HK-2 (cell line): Measurements from ENCODE around the gene MAP3K3.

Experiments
- DNase-seq: peaks from one replicate; pipeline ENCODE4 v3.0.0-alpha.2; 2018; ENCODE audit not compliant: unreplicated experiment

Gene MAP3K3

GRCh38 chr17:63652106-63652505, 29.9 kb downstream of the MAP3K3 start:
- DNase-seq = no peak

DNA sequence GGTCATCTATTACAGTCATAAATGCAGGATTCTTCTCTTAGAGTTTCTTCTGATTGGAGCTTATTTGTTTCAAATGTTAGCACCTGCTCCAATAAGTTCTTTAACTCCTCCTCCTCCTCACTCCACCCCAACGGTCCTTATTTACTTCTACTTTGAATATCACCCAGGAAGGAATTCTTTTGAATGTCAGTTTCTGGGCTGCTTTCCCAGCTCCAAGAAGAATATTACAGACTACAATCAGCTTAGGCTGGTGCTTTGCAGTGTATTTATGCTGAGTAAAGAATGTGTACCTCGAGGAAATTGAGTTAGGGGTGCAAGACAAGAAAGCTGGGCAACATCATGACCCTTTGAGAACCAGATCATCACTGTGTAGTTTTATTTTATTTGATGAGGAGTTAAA, 30.8 kb downstream of the MAP3K3 start:
- DNase-seq = no peak

GRCh38 chr17:63657786-63658185, 35.6 kb downstream of the MAP3K3 start:
- no peak for DNase-seq

DNA sequence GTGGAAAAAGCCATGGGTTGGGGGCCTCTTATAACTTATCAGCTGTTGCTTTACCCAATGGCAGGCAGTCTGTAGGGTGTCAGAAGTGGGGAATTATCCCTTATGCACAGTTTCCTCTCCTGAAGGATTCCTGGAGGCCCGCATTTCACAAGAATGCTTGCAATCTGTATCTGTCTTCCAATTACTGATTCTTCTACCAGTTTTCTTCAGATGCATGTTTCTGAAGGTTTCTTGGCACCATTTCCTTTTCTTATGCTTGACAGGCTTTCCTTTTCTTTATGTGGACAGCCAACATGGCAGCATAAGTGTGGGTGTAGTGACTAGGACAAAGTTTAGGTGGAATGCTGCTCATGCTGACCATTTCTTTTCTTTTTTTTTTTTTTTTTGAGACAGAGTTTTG, 36.1 kb downstream of the MAP3K3 start:
- DNase-seq = no peak

GRCh38 chr17:63659850-63660249, 37.6 kb downstream of the MAP3K3 start:
- no peak for DNase-seq

GRCh38 chr17:63665527-63666214, 43.5 kb downstream of the MAP3K3 start:
- DNase-seq = no peak

- no peak for DNase-seq
Observed at GRCh38 chr17:63672856-63673255, 50.6 kb downstream of the MAP3K3 start.

GRCh38 chr17:63675231-63675606, 53.0 kb downstream of the MAP3K3 start:
- DNase-seq = no peak

GRCh38 chr17:63675607-63676546, 53.7 kb downstream of the MAP3K3 start:
- DNase-seq = no peak

DNA sequence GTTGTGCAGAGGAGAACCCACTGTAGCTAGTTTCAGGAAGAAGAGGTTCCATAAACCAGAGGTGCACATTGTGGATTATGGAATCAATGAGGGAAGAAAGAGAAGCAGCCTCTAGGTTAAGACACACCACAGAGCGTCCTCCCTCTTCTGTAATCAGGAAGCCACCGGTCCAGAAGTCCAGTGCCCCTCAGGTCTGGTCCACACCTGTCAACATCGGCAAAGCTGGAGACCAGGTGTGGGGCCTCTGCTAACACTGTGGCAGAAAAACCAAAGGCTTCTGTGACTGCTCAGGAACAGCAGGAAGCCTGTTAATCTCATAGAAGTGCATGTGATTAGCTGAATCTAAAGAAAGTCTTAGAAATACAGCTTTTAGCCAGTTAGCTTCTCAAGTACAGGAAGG, 54.4 kb downstream of the MAP3K3 start:
- DNase-seq = no peak

DNA sequence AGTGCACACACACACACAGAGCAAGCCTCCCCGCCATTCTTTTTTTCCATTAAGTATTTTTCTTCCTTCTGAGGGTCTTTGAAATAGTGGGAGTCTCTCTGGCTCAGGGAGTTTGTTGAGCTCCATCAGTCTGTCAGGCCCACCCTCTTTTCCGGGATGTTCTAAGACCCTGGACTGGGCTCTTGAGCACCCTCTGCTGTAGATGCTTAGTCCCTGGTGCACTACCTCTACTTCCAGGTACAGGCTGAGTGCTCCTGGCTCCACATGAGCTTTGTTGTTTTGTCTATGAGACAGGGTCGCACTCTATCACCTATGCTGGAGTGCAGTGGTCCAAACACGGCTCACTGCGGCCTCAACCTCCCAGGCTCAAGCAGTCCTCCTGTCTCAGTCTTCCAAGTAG, 57.0 kb downstream of the MAP3K3 start:
- no peak for DNase-seq

- no peak for DNase-seq
Observed at GRCh38 chr17:63680700-63681099, 58.5 kb downstream of the MAP3K3 start.

GRCh38 chr17:63681530-63681929, 59.3 kb downstream of the MAP3K3 start:
- no peak for DNase-seq

DNA sequence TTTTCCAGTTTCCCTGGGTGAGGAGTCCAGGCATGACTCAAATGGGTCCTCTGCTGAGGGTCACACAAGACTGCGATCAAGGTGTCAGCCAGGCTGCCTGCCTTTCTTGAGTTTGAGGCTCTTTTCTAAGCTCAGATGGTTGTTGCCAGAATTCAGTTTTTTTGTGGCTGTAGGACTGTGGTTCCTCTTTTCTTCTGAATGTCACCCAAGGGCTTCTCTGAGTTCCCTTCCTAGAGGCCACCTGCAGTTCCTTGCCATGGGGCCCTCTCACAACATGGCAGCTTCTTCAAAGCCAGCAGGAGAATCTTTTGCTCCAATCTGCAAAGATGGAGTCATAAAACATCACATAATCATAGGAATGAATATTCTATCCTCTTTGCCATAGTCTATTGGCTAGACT, 60.2 kb downstream of the MAP3K3 start:
- no peak for DNase-seq

- no peak for DNase-seq
Observed at GRCh38 chr17:63682981-63683380, 60.8 kb downstream of the MAP3K3 start.

DNA sequence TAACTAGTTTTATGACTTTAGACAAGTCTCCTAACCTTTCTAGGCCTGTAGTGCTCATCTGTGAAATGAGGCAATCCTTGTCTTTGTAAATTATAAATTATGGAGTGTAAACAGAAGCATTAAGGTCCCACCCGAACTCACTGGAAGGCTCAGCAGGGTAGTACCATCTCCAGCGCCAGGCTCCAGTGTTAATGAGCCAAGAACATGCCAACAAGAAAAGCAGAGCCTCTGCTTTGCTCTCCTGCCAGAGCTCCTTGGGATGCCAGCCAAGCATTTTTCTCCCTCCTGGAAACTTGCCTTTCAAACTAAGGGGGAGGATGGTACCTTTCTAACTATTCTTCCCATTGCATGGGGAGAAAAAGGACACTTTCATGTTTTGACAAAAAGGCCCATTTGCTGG, 62.8 kb downstream of the MAP3K3 start:
- no peak for DNase-seq

GRCh38 chr17:63685578-63685977, 63.4 kb downstream of the MAP3K3 start:
- no peak for DNase-seq

DNA sequence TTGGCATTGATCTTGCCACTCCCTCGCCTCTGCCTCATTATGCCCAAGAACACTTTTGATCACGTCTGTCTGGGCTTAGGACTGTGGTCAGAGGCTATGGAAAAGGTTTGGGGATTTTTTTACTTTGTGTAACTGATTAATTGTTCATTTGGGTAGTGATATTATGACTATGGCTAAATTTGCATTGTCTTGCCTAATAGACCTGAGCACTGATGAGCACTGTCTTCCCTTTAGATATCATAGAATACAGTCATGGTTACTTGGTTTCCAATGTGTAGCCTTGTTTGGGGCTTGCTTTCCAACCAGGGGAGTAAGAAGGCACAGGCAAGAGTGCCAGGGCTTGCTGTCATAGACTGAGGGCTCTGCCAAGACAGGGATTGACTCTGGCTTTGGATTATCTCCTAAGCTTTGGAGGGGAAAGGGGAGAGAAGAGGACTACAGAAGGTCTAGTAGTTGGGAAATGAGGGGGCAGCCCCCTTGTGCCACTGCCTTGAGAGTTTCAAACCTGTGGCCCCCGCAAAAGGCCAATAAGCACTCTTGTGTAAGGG, 64.0 kb downstream of the MAP3K3 start:
- no peak for DNase-seq

GRCh38 chr17:63688396-63689020, 66.3 kb downstream of the MAP3K3 start:
- DNase-seq = no peak

DNA sequence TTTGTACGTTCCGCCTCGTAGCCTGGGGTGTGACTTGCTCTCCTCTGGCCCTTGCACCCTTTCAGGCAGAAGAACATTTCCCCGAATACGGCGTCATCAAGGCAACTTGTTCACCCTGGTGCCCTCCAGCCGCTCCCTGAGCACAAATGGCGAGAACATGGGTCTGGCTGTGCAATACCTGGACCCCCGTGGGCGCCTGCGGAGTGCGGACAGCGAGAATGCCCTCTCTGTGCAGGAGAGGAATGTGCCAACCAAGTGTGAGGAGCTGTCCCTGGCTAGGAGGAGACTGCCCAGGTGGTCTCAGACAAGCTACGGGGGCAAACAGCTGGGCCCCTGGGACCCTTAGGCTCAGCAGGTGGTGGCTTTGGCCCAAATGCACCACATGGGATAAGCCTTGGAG, 67.3 kb downstream of the MAP3K3 start:
- DNase-seq = no peak

DNA sequence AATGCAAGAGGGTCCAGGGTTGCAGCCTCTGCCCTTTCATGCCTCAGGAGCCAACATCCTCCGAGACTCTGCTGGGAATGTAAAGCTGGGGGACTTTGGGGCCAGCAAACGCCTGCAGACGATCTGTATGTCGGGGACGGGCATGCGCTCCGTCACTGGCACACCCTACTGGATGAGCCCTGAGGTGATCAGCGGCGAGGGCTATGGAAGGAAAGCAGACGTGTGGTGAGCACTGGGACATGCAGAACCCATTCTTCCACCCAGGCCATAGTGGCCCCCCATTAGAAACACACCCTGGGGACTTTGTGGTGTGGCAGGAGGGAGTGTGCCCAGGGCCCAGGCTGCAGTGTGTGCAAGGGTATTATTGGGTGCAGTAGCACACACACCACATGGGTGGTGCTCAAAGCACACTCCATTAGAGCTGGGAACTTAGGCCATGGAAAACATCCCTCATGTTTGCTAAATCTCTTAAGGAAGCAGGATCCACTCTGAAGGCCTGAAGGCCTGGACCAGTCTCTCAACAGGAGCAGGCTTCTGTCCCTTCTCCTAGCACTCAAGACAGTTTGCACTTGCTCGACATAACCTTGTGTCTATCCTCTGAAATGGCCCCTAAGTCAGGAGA, 70.1 kb downstream of the MAP3K3 start:
- no peak for DNase-seq
